Stimulated activated CD8-positive, alpha-beta memory T cell treated with anti-CD3 and anti-CD28 coated beads, Interleukin-15, amount 100 ng/mL, for 1 hour (primary cell): Measurements from ENCODE around the gene TANC1.

Experiments
- DNase-seq: peaks from one replicate; pipeline ENCODE4 v3.0.0-alpha.2; 2020; ENCODE audit warnings: low read depth

TANC1 gene

GRCh38 chr2:159160954-159161353 lies 192.5 kb downstream of the TANC1 start:
- no peak for DNase-seq

DNA sequence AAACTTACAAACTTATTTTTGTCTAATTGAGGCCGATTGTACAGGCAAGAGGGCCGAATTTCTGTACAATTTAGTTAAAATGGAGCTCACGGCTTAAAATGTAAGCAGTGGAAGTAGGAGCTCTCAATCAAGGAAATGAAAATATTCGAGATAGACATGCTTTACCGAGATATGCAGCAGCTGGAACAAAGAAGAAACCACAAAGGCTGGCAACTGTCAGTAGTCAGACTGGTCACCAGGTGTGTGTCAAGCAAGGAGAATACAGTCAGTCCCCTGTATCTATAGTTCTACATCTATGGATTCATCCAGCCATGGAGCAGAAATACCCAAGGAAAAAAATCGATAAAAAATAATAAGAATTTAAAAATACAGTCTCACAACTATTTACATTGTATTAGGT lies 195.5 kb downstream of the TANC1 start:
- DNase-seq: no peak

- DNase-seq: no peak
Measured at GRCh38 chr2:159164457-159164911, 196.0 kb downstream of the TANC1 start.

DNA sequence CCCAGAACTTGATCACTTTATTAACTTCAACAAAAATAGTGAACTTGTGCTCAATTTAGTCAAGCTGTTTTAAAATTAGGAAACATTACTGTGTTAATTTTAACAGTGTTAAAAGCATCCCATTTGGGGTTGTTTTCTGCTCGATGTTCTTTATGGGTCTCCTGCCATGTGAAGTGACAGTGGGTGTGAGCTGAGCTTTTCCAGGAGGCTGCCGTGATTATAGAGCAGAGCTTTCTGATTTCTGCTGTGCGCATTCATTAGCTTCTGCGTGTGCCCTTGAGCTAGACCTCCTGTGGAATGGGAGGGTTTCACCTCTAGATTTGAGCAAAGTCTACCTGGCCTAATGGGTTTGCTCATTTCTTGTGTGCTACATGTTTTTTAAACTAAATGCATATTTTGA lies 196.6 kb downstream of the TANC1 start:
- DNase-seq: no peak

DNA sequence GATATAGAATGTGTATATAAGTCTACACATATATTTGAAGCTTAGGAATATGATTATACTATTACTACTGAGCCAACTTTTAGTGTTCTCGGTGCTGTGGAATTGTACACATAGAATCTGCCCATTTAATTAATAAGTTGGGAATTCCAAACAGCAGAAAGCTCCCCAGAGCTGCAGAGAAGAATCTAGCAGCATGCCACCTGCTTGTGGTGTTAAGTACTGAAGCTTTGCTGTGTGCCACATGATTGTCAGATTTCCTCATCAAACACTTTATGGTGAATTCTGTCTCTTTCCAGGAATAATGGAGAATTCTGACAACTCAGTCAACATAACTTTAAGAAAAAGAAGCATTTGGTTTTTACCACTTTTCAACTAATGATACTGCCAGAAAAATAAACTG lies 200.3 kb downstream of the TANC1 start:
- no peak for DNase-seq

DNA sequence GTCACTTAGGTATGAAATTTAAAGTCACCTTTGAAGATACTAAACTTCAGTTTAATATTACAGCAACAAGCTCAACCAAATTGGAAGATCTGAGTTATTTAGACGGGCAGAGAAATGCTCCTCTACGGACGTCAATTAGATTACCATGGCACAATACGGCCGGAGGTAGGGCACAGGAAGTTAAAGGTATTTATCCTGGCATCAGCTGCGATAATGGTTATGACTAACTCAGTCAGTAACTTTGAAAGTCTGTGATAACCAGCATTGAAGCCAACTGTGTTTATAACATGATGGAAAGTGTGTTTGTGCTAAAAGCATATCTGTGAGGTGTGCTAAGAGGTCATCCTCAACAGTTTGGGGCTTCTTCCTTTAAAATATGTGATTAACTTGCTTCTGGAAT lies 200.7 kb downstream of the TANC1 start:
- no peak for DNase-seq

GRCh38 chr2:159172403-159172802 lies 204.0 kb downstream of the TANC1 start:
- DNase-seq: no peak

DNA sequence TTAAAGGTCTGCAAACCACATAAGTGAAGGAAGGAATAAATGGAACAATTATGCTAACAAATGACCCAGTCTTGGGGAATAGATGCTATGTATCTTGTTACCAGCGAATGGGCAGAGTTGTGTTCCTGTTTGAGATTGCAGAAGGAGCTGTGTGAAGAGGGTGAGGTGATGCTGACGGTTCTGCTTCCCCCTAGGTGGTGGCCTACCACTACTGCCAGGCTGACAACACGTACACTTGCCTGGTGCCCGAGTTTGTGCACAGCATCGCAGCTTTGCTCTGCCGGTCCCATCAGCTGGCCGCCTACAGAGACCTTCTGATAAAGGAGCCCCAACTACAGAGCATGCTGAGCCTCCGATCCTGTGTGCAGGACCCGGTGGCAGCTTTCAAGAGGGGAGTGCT lies 206.3 kb downstream of the TANC1 start:
- no peak for DNase-seq

DNA sequence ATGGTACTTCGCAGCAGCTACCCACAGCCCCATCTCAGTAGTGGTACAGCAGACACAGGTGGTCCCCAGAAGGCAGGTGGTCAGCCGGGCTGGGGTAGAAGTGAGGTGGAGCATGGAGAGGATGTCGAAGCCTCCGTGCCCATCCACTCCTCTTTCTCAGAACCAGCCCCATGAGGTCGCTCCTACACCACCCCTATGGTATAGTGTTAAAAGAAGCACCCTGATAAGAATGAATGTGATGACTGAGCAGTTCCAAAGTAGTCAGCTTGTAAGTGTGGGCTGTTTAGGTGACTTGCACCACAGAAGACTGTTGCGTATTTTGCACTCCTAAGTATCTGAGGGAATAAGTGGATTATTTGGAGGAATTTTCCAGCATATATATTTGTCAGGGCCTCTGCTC lies 206.7 kb downstream of the TANC1 start:
- no peak for DNase-seq

- no peak for DNase-seq
Measured at GRCh38 chr2:159175927-159176326, 207.5 kb downstream of the TANC1 start.

DNA sequence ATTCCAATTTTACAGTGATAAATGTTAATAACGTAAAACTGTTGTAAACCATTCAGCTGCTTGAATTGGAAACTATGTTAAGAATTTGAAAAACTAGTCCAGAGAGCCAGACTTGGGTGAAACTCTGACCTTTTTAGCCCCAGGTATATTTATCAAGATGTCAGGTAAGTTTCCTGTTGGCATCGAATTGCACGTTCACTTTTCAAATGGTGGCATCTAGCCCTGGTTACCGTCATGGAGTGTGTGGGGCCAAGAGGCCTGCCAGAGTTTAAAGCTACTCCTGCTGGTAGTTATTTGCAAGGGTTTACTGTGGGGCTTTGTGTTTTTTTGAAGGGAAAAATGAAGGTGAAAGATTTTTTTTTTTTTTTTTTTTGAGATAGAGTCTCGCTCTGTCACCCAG lies 208.1 kb downstream of the TANC1 start:
- DNase-seq: no peak

- no peak for DNase-seq
Measured at GRCh38 chr2:159177357-159177756, 208.9 kb downstream of the TANC1 start.

GRCh38 chr2:159177957-159178356 lies 209.5 kb downstream of the TANC1 start:
- DNase-seq: no peak

DNA sequence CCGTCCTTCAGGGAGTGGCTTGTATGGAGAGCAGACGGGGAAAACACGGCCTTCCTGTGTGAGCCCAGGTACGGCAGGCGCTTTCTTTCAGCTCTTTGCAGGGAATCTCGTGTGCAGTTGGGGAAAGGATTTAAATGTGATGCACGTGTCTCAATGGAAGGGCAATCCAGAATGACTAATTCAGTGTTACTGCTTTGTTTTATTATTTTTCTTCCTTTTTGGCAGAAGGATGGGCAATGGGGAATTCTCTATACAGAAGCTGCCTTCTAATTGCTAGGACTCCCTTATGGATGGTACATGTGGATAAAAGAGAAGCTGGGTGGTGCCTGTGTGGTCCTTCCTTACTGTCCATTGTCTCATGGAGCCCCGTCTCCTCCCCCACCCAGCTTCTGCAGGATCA lies 210.7 kb downstream of the TANC1 start:
- DNase-seq: no peak

- no peak for DNase-seq
Measured at GRCh38 chr2:159179696-159180095, 211.3 kb downstream of the TANC1 start.

DNA sequence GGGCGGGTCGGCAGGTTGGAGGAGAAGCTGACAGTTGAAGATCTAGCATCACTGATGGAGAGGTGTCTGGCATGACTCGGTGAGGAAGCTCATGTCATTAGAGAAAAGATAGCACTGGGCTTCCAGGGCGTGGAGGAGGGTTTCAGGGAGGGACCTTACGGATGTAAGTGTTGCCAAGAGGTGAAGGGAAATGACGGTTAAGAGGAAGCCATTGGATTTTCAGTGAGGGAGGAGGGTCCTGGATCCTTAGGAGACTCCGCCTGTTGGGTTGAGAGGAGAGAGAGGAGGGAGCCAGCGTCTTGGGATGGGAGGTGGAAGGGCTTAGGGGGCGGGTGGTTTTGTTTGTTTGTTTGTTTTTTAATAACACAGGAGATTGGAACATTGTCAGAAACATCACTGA lies 214.9 kb downstream of the TANC1 start:
- DNase-seq: no peak

DNA sequence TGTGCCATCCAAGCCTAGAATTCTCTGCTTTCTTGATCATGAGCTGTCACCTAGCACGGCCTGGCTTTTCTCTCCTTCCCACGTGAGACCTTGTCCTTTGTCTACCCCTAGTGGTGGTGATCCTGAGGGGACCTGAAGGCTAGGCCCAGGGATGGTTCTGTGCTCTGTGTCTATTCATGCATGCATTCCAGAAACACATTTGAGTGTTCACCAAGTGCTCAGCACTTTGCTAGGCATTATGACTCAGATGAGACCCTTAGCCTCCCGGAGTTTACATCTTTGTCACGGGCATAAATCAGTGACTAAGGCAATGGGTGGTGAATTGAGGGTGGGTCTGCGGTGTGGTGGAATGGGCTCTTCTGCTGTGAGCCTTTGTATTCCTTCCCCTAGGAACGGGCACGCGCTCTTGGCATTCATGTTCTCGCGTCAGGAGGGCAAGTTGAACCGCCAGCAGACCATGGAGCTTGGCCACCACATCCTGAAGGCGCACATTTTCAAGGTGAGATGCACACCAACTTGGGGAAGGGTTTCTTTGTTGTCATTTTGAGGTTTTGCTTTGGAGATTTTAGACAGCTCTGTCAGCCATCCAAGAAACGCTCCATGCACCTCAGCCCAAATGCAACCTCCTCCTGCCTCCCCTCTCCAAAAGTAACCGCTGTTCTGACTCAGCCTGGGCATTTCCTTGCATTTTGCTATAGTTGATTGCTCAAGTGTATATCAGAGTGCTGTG lies 217.1 kb downstream of the TANC1 start:
- no peak for DNase-seq

DNA sequence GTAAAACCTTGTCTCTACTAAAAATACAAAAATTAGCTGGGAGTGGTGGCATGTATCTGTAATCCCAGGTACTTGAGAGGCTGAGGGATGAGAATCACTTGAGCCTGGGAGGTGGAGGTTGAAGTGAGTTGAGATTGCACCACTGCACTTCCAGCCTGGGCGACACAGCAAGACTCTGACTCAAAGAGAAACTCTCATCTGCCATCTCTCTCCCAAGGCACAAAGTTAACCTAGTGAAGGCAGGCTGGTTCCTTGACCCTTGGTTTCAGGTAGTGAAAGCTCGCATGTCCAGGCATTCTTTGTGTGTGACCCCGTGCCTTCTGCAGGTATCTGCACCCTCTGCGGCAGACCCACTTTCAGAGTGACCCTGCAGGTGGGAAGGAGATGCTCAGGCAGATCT lies 218.0 kb downstream of the TANC1 start:
- no peak for DNase-seq

DNA sequence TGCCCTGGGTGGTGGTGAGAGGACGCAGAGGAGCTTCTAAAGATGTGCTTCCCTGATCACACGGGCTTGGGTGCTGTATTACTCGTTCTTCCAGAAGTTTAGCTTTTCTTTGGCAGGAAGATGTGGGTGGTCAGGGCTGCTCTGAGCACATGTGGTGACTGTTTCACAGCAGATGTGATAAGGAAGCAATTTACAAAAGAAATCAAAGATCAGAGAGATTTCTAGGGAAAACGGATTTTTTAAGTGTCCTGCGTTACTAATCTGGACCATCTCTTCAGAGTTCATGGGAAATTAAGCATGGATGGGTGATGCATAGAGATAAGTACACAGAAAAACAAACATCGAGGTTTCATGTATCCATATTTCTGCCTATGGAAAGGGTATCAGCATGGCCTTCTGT lies 218.7 kb downstream of the TANC1 start:
- DNase-seq: no peak

GRCh38 chr2:159188449-159188848 lies 220.0 kb downstream of the TANC1 start:
- DNase-seq: no peak

DNA sequence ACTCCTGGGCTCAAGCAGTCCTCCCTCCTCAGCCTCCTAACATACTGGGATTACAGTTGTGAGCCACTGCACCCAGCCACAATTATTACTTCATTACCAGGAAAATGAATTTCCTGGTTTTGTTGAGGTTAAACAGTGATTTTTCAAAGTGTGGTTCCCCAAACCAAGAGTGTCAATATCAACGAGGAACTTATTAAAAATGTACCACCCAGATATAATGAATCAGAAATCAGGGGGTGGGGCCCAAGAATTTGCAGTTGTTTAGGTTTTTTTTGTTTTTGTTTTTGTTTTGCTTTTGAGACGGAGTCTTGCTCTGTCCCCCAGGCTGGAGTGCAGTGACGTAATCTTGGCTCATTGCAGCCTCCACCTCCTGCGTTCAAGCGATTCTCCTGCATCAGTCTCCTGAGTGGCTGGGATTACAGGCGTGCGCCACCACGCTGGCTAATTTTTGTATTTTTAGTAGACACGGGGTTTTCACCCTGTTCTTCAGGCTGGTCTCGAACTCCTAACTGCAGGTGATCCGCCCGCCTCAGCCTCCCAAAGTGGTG lies 224.0 kb downstream of the TANC1 start:
- DNase-seq: no peak

DNA sequence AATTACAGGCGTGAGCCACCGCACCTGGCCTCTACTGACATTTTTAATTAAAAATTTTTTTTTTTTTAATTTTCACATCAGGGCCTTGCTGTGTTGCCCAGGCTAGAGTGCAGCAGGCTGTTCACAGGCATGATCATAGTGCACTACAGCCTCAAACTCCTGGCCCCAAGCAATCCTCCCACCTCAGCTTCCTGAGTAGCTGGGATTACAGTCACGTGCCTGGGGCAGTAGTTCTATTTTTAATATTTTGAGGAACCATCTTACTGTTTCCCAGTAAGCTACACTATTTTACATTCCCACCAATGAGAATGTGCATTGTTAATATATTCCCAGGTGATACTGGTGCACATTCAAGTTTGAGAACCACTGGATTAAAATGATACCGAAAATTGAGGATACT lies 225.4 kb downstream of the TANC1 start:
- no peak for DNase-seq

GRCh38 chr2:159194241-159194640 lies 225.8 kb downstream of the TANC1 start:
- DNase-seq: no peak

- no peak for DNase-seq
Measured at GRCh38 chr2:159195697-159196096, 227.3 kb downstream of the TANC1 start.
